ENCODE measurements around the gene DYNC1LI1.

Gene DYNC1LI1

GRCh38 chr3:32571192-32571485 lies 481 bp upstream of the DYNC1LI1 start:
- Histone ChIP-seq H3K27me3 (no peaks in the 10 kb centered on the region), H3K9me3 (no peaks in the 10 kb centered on the region), H3K36me3 (peaks cover 4% of the 10 kb centered on the region), H3K4me3 (ENCODE audit: low read depth in 1 of 2, low read length in 1 of 2) (peak overlapping the region; percentile 95 to 97), H3K27ac (peak overlapping the region; percentile 93), H3K4me1 (ENCODE audit: control insufficient read depth in 1 of 2, insufficient read depth in 1 of 2, low read depth in 1 of 2, low read length in 1 of 2) (peaks cover 22 to 44% of the 10 kb centered on the region in 2 experiments)
- TF ChIP-seq, protein P1, sequence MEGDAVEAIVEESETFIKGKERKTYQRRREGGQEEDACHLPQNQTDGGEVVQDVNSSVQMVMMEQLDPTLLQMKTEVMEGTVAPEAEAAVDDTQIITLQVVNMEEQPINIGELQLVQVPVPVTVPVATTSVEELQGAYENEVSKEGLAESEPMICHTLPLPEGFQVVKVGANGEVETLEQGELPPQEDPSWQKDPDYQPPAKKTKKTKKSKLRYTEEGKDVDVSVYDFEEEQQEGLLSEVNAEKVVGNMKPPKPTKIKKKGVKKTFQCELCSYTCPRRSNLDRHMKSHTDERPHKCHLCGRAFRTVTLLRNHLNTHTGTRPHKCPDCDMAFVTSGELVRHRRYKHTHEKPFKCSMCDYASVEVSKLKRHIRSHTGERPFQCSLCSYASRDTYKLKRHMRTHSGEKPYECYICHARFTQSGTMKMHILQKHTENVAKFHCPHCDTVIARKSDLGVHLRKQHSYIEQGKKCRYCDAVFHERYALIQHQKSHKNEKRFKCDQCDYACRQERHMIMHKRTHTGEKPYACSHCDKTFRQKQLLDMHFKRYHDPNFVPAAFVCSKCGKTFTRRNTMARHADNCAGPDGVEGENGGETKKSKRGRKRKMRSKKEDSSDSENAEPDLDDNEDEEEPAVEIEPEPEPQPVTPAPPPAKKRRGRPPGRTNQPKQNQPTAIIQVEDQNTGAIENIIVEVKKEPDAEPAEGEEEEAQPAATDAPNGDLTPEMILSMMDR (IDR thresholded peaks at IDR 0.05) = no peak

- H3K27me3 ChIP-seq = no peaks in the 10 kb centered on the region
- no peaks in the 10 kb centered on the region for H3K9me3 ChIP-seq
- peaks cover 11% of the 10 kb centered on the region for H3K36me3 ChIP-seq
- H3K4me1 ChIP-seq (ENCODE audit: control insufficient read depth in 1 of 2, insufficient read depth in 1 of 2, low read depth in 1 of 2, low read length in 1 of 2) = peaks cover 22 to 32% of the 10 kb centered on the region in 2 experiments
- peak overlapping the region; percentile 93 for H3K27ac ChIP-seq
- TF ChIP-seq, protein P1 (IDR thresholded peaks at IDR 0.05) = no peak
- peak overlapping the region; percentile 95 to 97 for H3K4me3 ChIP-seq (ENCODE audit: low read depth in 1 of 2, low read length in 1 of 2)
Measured at GRCh38 chr3:32569540-32570420, 878 bp downstream of the DYNC1LI1 start.

- Histone ChIP-seq H3K4me3 (ENCODE audit: low read depth in 1 of 2, low read length in 1 of 2) (peak overlapping the region; percentile 95 to 97), H3K36me3 (peaks cover 11% of the 10 kb centered on the region), H3K9me3 (no peaks in the 10 kb centered on the region), H3K27ac (peak overlapping the region; percentile 93), H3K4me1 (ENCODE audit: control insufficient read depth in 1 of 2, insufficient read depth in 1 of 2, low read depth in 1 of 2, low read length in 1 of 2) (peaks cover 22 to 32% of the 10 kb centered on the region in 2 experiments), H3K27me3 (no peaks in the 10 kb centered on the region)
- TF ChIP-seq, protein P1 (IDR thresholded peaks at IDR 0.05) = no peak
Measured at GRCh38 chr3:32568953-32569352, 1.7 kb downstream of the DYNC1LI1 start.

- H3K27ac ChIP-seq = no peak overlapping the region
- no peaks in the 10 kb centered on the region for H3K9me3 ChIP-seq
Measured at GRCh38 chr3:32564195-32564594, 6.5 kb downstream of the DYNC1LI1 start.

GRCh38 chr3:32562640-32563039 lies 8.0 kb downstream of the DYNC1LI1 start:
- H3K4me3 ChIP-seq (ENCODE audit: low read depth in 1 of 2, low read length in 1 of 2) = no peak overlapping the region
- no peaks in the 10 kb centered on the region for H3K9me3 ChIP-seq
- TF ChIP-seq, protein P1 (IDR thresholded peaks at IDR 0.05) = no peak
- peaks cover 4% of the 10 kb centered on the region in 2 experiments for H3K4me1 ChIP-seq (ENCODE audit: control insufficient read depth in 1 of 2, insufficient read depth in 1 of 2, low read depth in 1 of 2, low read length in 1 of 2)
- no peaks in the 10 kb centered on the region for H3K27me3 ChIP-seq
- H3K36me3 ChIP-seq = peaks cover 20% of the 10 kb centered on the region
- peak overlapping the region; percentile 20 for H3K27ac ChIP-seq

More at GRCh38 chr3:32564195-32564594, 6.5 kb downstream of the DYNC1LI1 start:
- Histone ChIP-seq H3K27me3 (no peaks in the 10 kb centered on the region), H3K36me3 (peaks cover 20% of the 10 kb centered on the region), H3K4me3 (ENCODE audit: low read depth in 1 of 2, low read length in 1 of 2) (no peak overlapping the region), H3K4me1 (ENCODE audit: control insufficient read depth in 1 of 2, insufficient read depth in 1 of 2, low read depth in 1 of 2, low read length in 1 of 2) (peaks cover 5 to 10% of the 10 kb centered on the region in 2 experiments)
- TF ChIP-seq, protein P1 (IDR thresholded peaks at IDR 0.05) = no peak
